Measurements from ENCODE around the gene UROC1.

- TF ChIP-seq CTCF (IDR thresholded peaks at IDR 0.05; ENCODE audit: low read length) = no peak
- no peak for TF ChIP-seq EZH2 (optimal IDR thresholded peaks at IDR 0.05; ENCODE audit: low read depth, low read length)
- TF ChIP-seq EZH2phosphoT487 (IDR thresholded peaks at IDR 0.05; ENCODE audit: low read length) = no peak
Observed at GRCh38 chr3:126478581-126479310, 38.8 kb downstream of the UROC1 start.
